KMS-11 (cell line): ENCODE measurements around the gene NKAIN2.

ENCODE experiments used
- H2AFZ ChIP-seq: fragments of 200-600 bp; sonication (generic); 2 replicates; pipeline ENCODE4 v1.6.1; 2016; ENCODE audit warnings: antibody characterized with exemption, mixed run types, low read depth
- H3K27ac ChIP-seq: fragments of 200-600 bp; sonication (generic); 2 replicates; pipeline ENCODE4 v1.6.1; 2016; ENCODE audit warnings: mild to moderate bottlenecking, mixed run types
- H3K27me3 ChIP-seq: fragments of 200-600 bp; sonication (generic); 2 replicates; pipeline ENCODE4 v1.6.1; 2017; ENCODE audit warnings: mild to moderate bottlenecking, low read depth, mixed run types, moderate library complexity; ENCODE audit not compliant: insufficient read depth
- H3K36me3 ChIP-seq: fragments of 200-600 bp; sonication (generic); 2 replicates; pipeline ENCODE4 v1.6.1; 2017; ENCODE audit warnings: mild to moderate bottlenecking, mixed run types; ENCODE audit not compliant: insufficient read depth
- H3K4me1 ChIP-seq: fragments of 200-600 bp; sonication (generic); 2 replicates; pipeline ENCODE4 v1.6.1; 2016; ENCODE audit warnings: mild to moderate bottlenecking, low read depth, mixed run types; ENCODE audit not compliant: poor library complexity, severe bottlenecking
- H3K4me2 ChIP-seq: fragments of 200-600 bp; sonication (generic); 2 replicates; pipeline ENCODE4 v1.7.0; 2016; ENCODE audit warnings: mild to moderate bottlenecking, mixed run types
- H3K4me3 ChIP-seq: fragments of 200-600 bp; sonication (generic); IDR thresholded peaks from 2 replicates; pipeline ENCODE4 v1.6.1; 2017; ENCODE audit warnings: low read depth, low read length, mixed read lengths; ENCODE audit not compliant: insufficient read depth
- H3K79me2 ChIP-seq: fragments of 200-600 bp; sonication (generic); 2 replicates; pipeline ENCODE4 v1.6.1; 2016; ENCODE audit warnings: low read depth, mixed run types; ENCODE audit not compliant: insufficient read depth
- H3K9ac ChIP-seq: fragments of 200-600 bp; sonication (generic); 2 replicates; pipeline ENCODE4 v1.6.1; 2016; ENCODE audit warnings: mild to moderate bottlenecking, mixed run types
- H4K20me1 ChIP-seq: fragments of 200-600 bp; sonication (generic); 2 replicates; pipeline ENCODE4 v1.6.1; 2016; ENCODE audit warnings: mild to moderate bottlenecking, mixed run types; ENCODE audit not compliant: insufficient read depth
- TF ChIP-seq, protein P1 (sequence below): fragments of 200-600 bp; sonication (generic); conservative IDR thresholded peaks from 2 replicates; pipeline ENCODE4 v1.6.1; 2017; ENCODE audit warnings: low read depth, mild to moderate bottlenecking, antibody characterized with exemption, low read length, moderate library complexity, mixed read lengths

NKAIN2 gene

DNA sequence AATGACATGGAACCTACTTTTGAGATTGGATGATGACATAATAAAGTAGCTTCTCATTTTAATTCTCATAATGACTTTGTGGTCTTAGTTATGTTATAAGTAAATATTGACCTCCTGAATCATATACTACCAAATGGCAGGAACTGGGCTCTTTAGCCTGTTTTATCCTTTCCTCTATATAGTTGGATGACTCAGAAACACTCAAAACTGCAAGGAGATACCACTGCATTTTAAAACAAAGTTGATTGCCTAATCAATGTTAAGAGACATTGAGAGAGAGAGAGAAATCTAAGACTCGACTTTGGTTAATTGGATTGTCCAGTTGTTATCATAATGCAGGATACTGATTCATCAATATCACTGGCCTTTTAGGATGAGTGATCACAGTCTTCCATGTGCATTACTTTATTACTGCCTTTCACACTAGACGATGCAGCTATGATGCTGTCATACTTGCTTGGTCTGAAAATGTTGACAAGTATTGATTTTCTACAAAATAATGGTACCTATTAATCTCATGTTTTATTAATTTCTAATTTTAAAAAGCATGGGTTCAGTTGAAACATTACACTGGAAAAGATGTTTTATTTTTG, 320.0 kb downstream of the NKAIN2 start:
- no peak overlapping the region for H3K9ac ChIP-seq
- no peak overlapping the region for H2AFZ ChIP-seq
- H3K4me3 ChIP-seq, result no peak overlapping the region
- H3K27ac ChIP-seq, result no peak overlapping the region
- no peaks in the 10 kb centered on the region for H4K20me1 ChIP-seq
- no peaks in the 10 kb centered on the region for H3K79me2 ChIP-seq
- no peaks in the 10 kb centered on the region for H3K36me3 ChIP-seq
- TF ChIP-seq, protein P1, sequence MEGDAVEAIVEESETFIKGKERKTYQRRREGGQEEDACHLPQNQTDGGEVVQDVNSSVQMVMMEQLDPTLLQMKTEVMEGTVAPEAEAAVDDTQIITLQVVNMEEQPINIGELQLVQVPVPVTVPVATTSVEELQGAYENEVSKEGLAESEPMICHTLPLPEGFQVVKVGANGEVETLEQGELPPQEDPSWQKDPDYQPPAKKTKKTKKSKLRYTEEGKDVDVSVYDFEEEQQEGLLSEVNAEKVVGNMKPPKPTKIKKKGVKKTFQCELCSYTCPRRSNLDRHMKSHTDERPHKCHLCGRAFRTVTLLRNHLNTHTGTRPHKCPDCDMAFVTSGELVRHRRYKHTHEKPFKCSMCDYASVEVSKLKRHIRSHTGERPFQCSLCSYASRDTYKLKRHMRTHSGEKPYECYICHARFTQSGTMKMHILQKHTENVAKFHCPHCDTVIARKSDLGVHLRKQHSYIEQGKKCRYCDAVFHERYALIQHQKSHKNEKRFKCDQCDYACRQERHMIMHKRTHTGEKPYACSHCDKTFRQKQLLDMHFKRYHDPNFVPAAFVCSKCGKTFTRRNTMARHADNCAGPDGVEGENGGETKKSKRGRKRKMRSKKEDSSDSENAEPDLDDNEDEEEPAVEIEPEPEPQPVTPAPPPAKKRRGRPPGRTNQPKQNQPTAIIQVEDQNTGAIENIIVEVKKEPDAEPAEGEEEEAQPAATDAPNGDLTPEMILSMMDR, result no peak
- H3K4me1 ChIP-seq, result no peaks in the 10 kb centered on the region
- H3K27me3 ChIP-seq, result no peaks in the 10 kb centered on the region
- no peak overlapping the region for H3K4me2 ChIP-seq

DNA sequence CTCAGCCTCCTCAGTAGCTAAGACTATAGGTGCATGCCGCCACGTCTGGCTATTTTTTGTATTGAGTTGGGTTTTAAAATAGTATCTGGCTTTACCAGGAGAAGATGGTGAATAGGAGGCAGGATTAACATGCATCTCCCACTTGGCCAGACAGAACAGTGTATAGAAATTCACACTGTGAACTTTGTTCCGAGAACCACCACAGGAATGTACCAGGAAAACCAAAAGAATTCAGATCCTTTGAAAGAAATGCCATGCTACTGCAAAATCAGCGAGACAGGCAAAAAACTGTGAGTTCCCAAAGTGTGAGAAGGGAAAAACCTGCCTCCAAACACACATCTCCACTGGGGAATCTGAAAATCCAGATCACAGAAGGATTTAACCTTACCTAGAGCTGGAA, 327.6 kb downstream of the NKAIN2 start:
- TF ChIP-seq, protein P1, result no peak
- H3K4me1 ChIP-seq, result no peaks in the 10 kb centered on the region
- H3K79me2 ChIP-seq, result no peaks in the 10 kb centered on the region
- no peak overlapping the region for H3K9ac ChIP-seq
- H3K4me3 ChIP-seq, result no peak overlapping the region
- no peak overlapping the region for H3K4me2 ChIP-seq
- no peak overlapping the region for H3K27ac ChIP-seq
- no peak overlapping the region for H2AFZ ChIP-seq
- H3K36me3 ChIP-seq, result no peaks in the 10 kb centered on the region
- no peaks in the 10 kb centered on the region for H3K27me3 ChIP-seq
- no peaks in the 10 kb centered on the region for H4K20me1 ChIP-seq

- H2AFZ ChIP-seq, result no peak overlapping the region
- H3K4me2 ChIP-seq, result no peak overlapping the region
Observed at GRCh38 chr6:124131779-124132178, 328.1 kb downstream of the NKAIN2 start.

DNA sequence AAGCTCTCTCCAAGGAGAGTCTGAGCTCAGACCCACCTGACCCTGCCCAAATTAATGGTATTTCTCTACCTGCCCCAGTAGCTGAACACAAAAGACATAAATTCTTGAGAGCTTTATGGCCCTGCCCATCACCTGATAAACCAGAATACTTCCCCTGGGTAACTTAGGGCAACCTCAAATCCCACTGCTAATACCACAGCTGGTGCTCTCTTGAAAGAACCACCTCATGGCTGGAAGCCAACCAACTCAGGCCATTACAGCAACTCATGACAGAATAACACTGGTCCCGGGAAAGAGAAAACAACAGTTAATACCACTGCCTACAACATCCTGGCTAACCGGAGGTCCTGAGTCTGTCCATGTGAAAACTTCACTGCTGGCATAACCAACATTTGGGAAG, 328.6 kb downstream of the NKAIN2 start:
- Histone ChIP-seq H3K36me3 (no peaks in the 10 kb centered on the region), H3K79me2 (no peaks in the 10 kb centered on the region), H3K9ac (no peak overlapping the region), H3K4me1 (no peaks in the 10 kb centered on the region), H3K27me3 (no peaks in the 10 kb centered on the region), H3K4me2 (no peak overlapping the region), H2AFZ (no peak overlapping the region), H3K4me3 (no peak overlapping the region), H3K27ac (no peak overlapping the region), H4K20me1 (no peaks in the 10 kb centered on the region)
- TF ChIP-seq, protein P1, result no peak

More at GRCh38 chr6:124131779-124132178, 328.1 kb downstream of the NKAIN2 start:
- H3K27me3 ChIP-seq, result no peaks in the 10 kb centered on the region
- no peaks in the 10 kb centered on the region for H4K20me1 ChIP-seq
- no peak overlapping the region for H3K9ac ChIP-seq
- no peaks in the 10 kb centered on the region for H3K79me2 ChIP-seq
- H3K4me3 ChIP-seq, result no peak overlapping the region
- TF ChIP-seq, protein P1, result no peak
- no peaks in the 10 kb centered on the region for H3K4me1 ChIP-seq
- no peak overlapping the region for H3K27ac ChIP-seq
- no peaks in the 10 kb centered on the region for H3K36me3 ChIP-seq
